ENCODE data around the gene PEX5L.

Gene PEX5L

GRCh38 chr3:179760944-179761343 is 275.8 kb downstream of the PEX5L start:
- TF ChIP-seq, protein P1, sequence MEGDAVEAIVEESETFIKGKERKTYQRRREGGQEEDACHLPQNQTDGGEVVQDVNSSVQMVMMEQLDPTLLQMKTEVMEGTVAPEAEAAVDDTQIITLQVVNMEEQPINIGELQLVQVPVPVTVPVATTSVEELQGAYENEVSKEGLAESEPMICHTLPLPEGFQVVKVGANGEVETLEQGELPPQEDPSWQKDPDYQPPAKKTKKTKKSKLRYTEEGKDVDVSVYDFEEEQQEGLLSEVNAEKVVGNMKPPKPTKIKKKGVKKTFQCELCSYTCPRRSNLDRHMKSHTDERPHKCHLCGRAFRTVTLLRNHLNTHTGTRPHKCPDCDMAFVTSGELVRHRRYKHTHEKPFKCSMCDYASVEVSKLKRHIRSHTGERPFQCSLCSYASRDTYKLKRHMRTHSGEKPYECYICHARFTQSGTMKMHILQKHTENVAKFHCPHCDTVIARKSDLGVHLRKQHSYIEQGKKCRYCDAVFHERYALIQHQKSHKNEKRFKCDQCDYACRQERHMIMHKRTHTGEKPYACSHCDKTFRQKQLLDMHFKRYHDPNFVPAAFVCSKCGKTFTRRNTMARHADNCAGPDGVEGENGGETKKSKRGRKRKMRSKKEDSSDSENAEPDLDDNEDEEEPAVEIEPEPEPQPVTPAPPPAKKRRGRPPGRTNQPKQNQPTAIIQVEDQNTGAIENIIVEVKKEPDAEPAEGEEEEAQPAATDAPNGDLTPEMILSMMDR (IDR thresholded peaks at IDR 0.05; ENCODE audit: borderline replicate concordance, insufficient read depth, low read depth, low read length): no peak
- no peak overlapping the region for H3K4me3 ChIP-seq (ENCODE audit: low read depth, low read length)

GRCh38 chr3:179750720-179751328 is 285.9 kb downstream of the PEX5L start:
- TF ChIP-seq, protein P1 (IDR thresholded peaks at IDR 0.05; ENCODE audit: borderline replicate concordance, insufficient read depth, low read depth, low read length): peak; percentile 51; the same call in 1 of the 2 replicates

DNA sequence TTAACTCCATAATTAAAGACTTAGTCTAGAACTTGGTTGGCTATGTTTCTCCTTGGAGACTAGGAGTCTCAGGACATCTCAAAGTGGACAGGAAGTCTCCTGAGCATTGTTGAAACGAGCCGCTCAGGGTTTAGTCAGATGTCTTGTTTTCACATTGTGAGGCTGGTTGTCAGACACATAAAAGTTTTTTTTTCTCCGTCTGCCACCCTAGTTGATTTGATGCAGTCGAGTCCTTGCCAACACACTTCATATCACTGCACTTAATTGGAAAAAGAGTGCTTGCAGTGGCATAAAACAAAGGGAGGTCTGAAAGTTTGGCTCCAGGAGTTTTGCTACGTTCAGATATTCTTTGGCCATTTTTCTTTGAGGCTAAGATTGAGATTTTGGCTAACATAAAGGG is 291.0 kb downstream of the PEX5L start:
- no peak overlapping the region for H3K4me3 ChIP-seq (ENCODE audit: low read depth, low read length)
- TF ChIP-seq, protein P1 (IDR thresholded peaks at IDR 0.05; ENCODE audit: borderline replicate concordance, insufficient read depth, low read depth, low read length): no peak

More at GRCh38 chr3:179750720-179751328, 285.9 kb downstream of the PEX5L start:
- no peak overlapping the region for H3K4me3 ChIP-seq (ENCODE audit: low read depth, low read length)

DNA sequence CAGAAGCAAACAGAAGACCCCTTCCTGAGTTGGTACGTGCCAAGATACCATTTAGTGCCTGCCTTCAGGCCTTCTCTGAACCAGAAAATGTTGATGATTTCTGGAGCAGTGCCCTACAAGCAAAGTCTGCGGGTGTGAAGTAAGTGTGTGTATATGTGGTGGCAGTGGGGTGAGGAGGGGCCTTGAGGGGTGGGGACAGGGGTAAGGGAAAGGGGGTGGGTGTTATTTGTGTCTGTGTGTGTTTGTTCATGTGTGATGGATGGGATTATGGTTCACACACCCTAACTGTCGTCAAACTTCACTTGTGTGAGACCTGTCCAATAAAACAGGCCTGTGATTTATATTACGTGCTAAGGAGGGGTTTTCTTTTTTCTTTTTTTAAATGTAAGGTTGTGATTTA is 291.7 kb downstream of the PEX5L start:
- TF ChIP-seq, protein P1 (IDR thresholded peaks at IDR 0.05; ENCODE audit: borderline replicate concordance, insufficient read depth, low read depth, low read length): no peak
- H3K4me3 ChIP-seq (ENCODE audit: low read depth, low read length): no peak overlapping the region
